Ovary (tissue), 9 donors: ENCODE data around the gene ALPK1. TPM values are rescaled to one million over a fixed set of nuclear protein-coding genes. Genes with fewer than 3 reads are reported as not detected.

Source experiments
- DNase-seq, 5 donors: peaks; one replicate each; pipeline ENCODE4 v3.0.0-alpha.2; 2019 to 2020
- H3K27ac ChIP-seq, 2 donors: fragments of 200-600 bp; one replicate each; pipeline versions ENCODE4 v1.5.1 to v1.8.0; 2019 to 2022
- H3K27me3 ChIP-seq: fragments of 200-600 bp; one replicate; pipeline ENCODE4 v1.8.0; 2022
- H3K36me3 ChIP-seq: fragments of 200-600 bp; sonication (generic); one replicate; pipeline ENCODE4 v1.5.1; 2019
- H3K4me1 ChIP-seq: one replicate; pipeline ENCODE4 v1.8.1; 2013; ENCODE audit warnings: mild to moderate bottlenecking, moderate library complexity; ENCODE audit not compliant: insufficient read depth
- H3K4me3 ChIP-seq: fragments of 200-600 bp; sonication (generic); one replicate; pipeline ENCODE4 v1.5.1; 2017
- H3K9me3 ChIP-seq, 2 donors: fragments of 200-600 bp in 1 of 2; sonication (generic) in 1 of 2; one replicate each; pipeline versions ENCODE4 v1.5.1 to v1.8.1; 2013 to 2019; ENCODE audit warnings: mild to moderate bottlenecking in 1 of 2, moderate library complexity in 1 of 2
- EP300 ChIP-seq: sonication (generic); formaldehyde crosslinking; IDR thresholded peaks from one replicate; pipeline ENCODE4 v1.6.1; 2017; ENCODE audit warnings: antibody characterized with exemption
- POLR2A ChIP-seq: fragments of 450-650 bp; IDR thresholded peaks from one replicate; pipeline ENCODE4 v1.6.1; 2017; ENCODE audit warnings: antibody characterized with exemption, mild to moderate bottlenecking, moderate library complexity
- WGBS, 3 donors: extraction: QIAGEN DNeasy Blood & Tissue Kit in 1 of 3; methylation state at CpG; one replicate each; pipeline versions ENCODE4 v1.1.5 to v1.1.7; 2013 to 2017; 5-methylcytosine and 5-hydroxymethylcytosine counted together
- intact Hi-C, 4 donors: fragments of 100-400 bp; cut with DNase I; formaldehyde crosslinking; loops; one replicate each; pipeline versions ENCODE4 v1.11.0 to v1.15.1; 2022 to 2023
- polyA plus RNA-seq, 2 donors: library from polyadenylated mRNA; stranded (reverse); fragments of 200-250 nt in 1 of 2; fragments of 350-450 nt in 1 of 2; fragmentation: Illumina TruSeq in 1 of 2; extraction: RNeasy Lipid Tissue Mini Kit (QIAGEN cat#74804) in 1 of 2; gene quantifications; one replicate each; pipeline ENCODE4 v1.2.3, GENCODE V29; 2013 to 2014
- total RNA-seq, 7 donors: library from RNA; depleted of rRNA in 2 of 7; stranded (reverse); fragments of >200 nt in 2 of 7; fragmentation: NEBNext Ultra II Directional in 3 of 7; extraction: Animal tissue kit (Norgen Biotek cat#: 25700) in 3 of 7; gene quantifications; one replicate each; pipeline versions ENCODE4 v1.1.0 to v1.2.4, GENCODE V29; 2016 to 2023
- TF ChIP-seq, protein P1 (sequence below), 3 donors: fragments of 450-650 bp in 2 of 3; fragments of 200-600 bp in 1 of 3; IDR thresholded peaks; one replicate each; pipeline versions ENCODE4 v1.5.1 to v1.8.0; 2016 to 2022; ENCODE audit warnings: antibody characterized with exemption in 3 of 3, mild to moderate bottlenecking in 1 of 3
- donor health status: DM: no; HTN: no; CAD: no; lungs with moderate emphysema.
- donor health status: DM: no; HTN: no; CAD: no.
- donor health status: Bipolar disorder and iron deficiency.
- donor health status: DM: yes; HTN: yes; CAD: no.
- donor health status: DM: no; HTN: no; CAD: no.
- donor health status: DM: yes; HTN: yes; CAD: no.

Gene ALPK1
- total and polyA plus RNA-seq, 9 donors: 6.8 to 33.6 (median 21.3) TPM

DNA sequence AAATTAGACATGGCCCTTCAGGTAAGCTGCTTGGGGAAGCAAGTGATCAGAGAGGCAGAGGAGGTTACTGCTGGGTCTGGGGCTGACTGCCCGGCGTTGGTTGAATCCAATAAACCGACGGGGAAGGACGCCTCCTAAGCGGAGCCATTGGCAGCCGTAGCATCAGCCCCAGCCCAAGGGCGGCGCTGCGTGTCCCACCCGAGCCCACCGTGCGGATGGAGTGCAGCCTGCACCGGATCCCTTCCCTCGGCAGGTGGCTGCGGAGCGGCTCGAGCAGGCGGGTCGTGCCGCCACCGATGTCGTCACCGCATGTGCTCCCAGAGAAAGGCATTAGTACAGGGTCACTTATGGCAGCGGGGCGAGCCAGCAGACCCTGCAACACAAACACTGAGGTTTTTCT is 82.1 kb downstream of the ALPK1 start:
- Histone ChIP-seq H3K4me3 (no peak overlapping the region), H3K27me3 (no peaks in the 10 kb centered on the region), H3K27ac (no peak overlapping the region), H3K9me3 (no peaks in the 10 kb centered on the region), H3K4me1 (no peaks in the 10 kb centered on the region), H3K36me3 (no peaks in the 10 kb centered on the region)
- WGBS, 3 donors: 70 to 73% (median 70%) methylated on average over 26 of the region's 26 CpGs
- intact Hi-C loops: no loop called here
- DNase-seq: no peak
- TF ChIP-seq EP300: no peak
- TF ChIP-seq, protein P1, sequence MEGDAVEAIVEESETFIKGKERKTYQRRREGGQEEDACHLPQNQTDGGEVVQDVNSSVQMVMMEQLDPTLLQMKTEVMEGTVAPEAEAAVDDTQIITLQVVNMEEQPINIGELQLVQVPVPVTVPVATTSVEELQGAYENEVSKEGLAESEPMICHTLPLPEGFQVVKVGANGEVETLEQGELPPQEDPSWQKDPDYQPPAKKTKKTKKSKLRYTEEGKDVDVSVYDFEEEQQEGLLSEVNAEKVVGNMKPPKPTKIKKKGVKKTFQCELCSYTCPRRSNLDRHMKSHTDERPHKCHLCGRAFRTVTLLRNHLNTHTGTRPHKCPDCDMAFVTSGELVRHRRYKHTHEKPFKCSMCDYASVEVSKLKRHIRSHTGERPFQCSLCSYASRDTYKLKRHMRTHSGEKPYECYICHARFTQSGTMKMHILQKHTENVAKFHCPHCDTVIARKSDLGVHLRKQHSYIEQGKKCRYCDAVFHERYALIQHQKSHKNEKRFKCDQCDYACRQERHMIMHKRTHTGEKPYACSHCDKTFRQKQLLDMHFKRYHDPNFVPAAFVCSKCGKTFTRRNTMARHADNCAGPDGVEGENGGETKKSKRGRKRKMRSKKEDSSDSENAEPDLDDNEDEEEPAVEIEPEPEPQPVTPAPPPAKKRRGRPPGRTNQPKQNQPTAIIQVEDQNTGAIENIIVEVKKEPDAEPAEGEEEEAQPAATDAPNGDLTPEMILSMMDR (IDR thresholded peaks at IDR 0.05): no peak
- no peak for TF ChIP-seq POLR2A

- Histone ChIP-seq H3K4me3 (no peak overlapping the region), H3K4me1 (no peaks in the 10 kb centered on the region), H3K27me3 (no peaks in the 10 kb centered on the region), H3K27ac (no peak overlapping the region), H3K36me3 (no peaks in the 10 kb centered on the region), H3K9me3 (no peaks in the 10 kb centered on the region)
- TF ChIP-seq, protein P1 (IDR thresholded peaks at IDR 0.05): no peak
- no peak for TF ChIP-seq EP300
- TF ChIP-seq POLR2A: no peak
- 81 to 82% (median 82%) methylated on average over 6 of the region's 6 CpGs for WGBS, 3 donors
- intact Hi-C loops: no loop called here
- no peak for DNase-seq
Observed at GRCh38 chr4:112381996-112382692, 85.0 kb downstream of the ALPK1 start.

GRCh38 chr4:112386071-112386470 is 88.9 kb downstream of the ALPK1 start:
- intact Hi-C loops: no loop called here
- Histone ChIP-seq H3K27ac (no peak overlapping the region), H3K9me3 (no peaks in the 10 kb centered on the region), H3K27me3 (no peaks in the 10 kb centered on the region), H3K4me3 (no peak overlapping the region), H3K4me1 (no peaks in the 10 kb centered on the region), H3K36me3 (no peaks in the 10 kb centered on the region)
- 67 to 84% (median 77%) methylated on average over 4 of the region's 4 CpGs for WGBS, 3 donors
- no peak for TF ChIP-seq EP300
- no peak for TF ChIP-seq POLR2A
- TF ChIP-seq, protein P1 (IDR thresholded peaks at IDR 0.05): no peak
- DNase-seq: no peak

DNA sequence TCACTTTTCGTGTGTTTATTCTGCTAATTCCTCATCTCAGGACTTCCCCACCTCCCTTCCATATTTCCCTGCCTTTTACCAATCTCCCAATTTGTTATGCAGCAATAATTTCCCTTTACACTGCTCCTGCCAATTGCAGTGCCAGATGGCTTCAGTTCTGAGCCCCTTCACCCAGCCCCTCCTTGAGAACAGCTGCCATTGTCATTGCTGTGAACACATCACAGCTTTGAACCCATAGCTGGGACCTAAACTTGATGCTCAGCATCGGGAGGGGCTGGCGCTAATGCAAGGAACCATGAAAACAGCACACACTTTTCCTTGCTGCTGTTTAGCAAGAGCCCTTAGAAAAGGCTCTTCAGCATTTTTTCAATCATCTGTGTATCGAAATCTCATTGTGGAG is 104.9 kb downstream of the ALPK1 start:
- Histone ChIP-seq H3K9me3 (no peaks in the 10 kb centered on the region), H3K27ac (no peak overlapping the region), H3K4me3 (no peak overlapping the region), H3K27me3 (no peaks in the 10 kb centered on the region), H3K36me3 (no peaks in the 10 kb centered on the region), H3K4me1 (no peaks in the 10 kb centered on the region)
- DNase-seq: no peak
- TF ChIP-seq, protein P1 (IDR thresholded peaks at IDR 0.05): no peak
- no peak for TF ChIP-seq POLR2A
- TF ChIP-seq EP300: no peak
- 90 to 91% (median 90%) methylated on average over 4 of the region's 4 CpGs for WGBS, 3 donors
- intact Hi-C loops: no loop called here
